ENCODE data around the gene SPEN. TPM values are rescaled to one million over a fixed set of nuclear protein-coding genes. Genes with fewer than 3 reads are reported as not detected.

SPEN gene
- total and polyA plus RNA-seq, 2 of the 13 experiments (the other 11 are each of a cell fraction or from before 2014, with no cell fraction given), result 4.8 to 14.0 TPM

GRCh38 chr1:15863156-15863901, 15.8 kb downstream of the SPEN start:
- Histone ChIP-seq H3K27me3 (ENCODE audit: control insufficient read depth in 1 of 2, insufficient read depth in 2 of 2, low read length in 2 of 2) (no peaks in the 10 kb centered on the region), H3K79me2 (ENCODE audit: insufficient read depth, low read length) (peaks cover 90% of the 10 kb centered on the region), H3K4me1 (ENCODE audit: insufficient read depth, low read length) (no peaks in the 10 kb centered on the region), H3K27ac (ENCODE audit: extremely low read length, insufficient read depth, low read length) (no peak overlapping the region), H3K4me3 (replicated peaks in 1 of 3; ENCODE audit: insufficient read depth in 1 of 3, low read depth in 2 of 3, low read length in 3 of 3) (no peak overlapping the region), H3K4me2 (ENCODE audit: low read depth, low read length) (no peak overlapping the region), H3K9ac (ENCODE audit: insufficient read depth, low read depth, low read length) (no peak overlapping the region), H4K20me1 (ENCODE audit: insufficient read depth, low read length) (peaks cover 33% of the 10 kb centered on the region), H3K36me3 (replicated peaks in 1 of 2; ENCODE audit: control insufficient read depth in 1 of 2, insufficient read depth in 2 of 2, low read length in 2 of 2) (peaks cover 0 to 2% of the 10 kb centered on the region in 2 experiments; a peak in 1 of 5 replicates), H3K9me3 (ENCODE audit: low read length) (no peaks in the 10 kb centered on the region), H2AFZ (ENCODE audit: low read length) (no peak overlapping the region)
- in situ Hi-C loops (cut with HindIII; ENCODE audit: extremely low pct_ligation_motif_present, low pct_unique_long_range_greater_than_20kb), result no loop called here
- CTCF ChIA-PET (ENCODE audit: low intra/inter-chr PET ratio, low total read pairs), result no interaction called here
- ATAC-seq, result no peak
- TF ChIP-seq ZNF121 (CRISPR knock-in tag; IDR thresholded peaks at IDR 0.05), result no peak
- TF ChIP-seq DMAP1 (CRISPR knock-in tag; IDR thresholded peaks at IDR 0.05), result no peak
- TF ChIP-seq ZNF460 (CRISPR knock-in tag; IDR thresholded peaks at IDR 0.05; ENCODE audit: borderline replicate concordance), result 0 out of 2 replicates have a peak, but pooled peaks have one; percentile 1
- TF ChIP-seq ZBTB4 (CRISPR knock-in tag; IDR thresholded peaks at IDR 0.05; ENCODE audit: borderline replicate concordance), result no peak
- peak; percentile 93 for TF ChIP-seq ZNF770 (CRISPR knock-in tag; IDR thresholded peaks at IDR 0.05)
- WGBS (ENCODE audit: low lambda C conversion rate), result 96% methylated on average over 2 of the region's 2 CpGs
- POLR2A ChIA-PET, result interaction anchor here (1.7 kb wide), 1 partner anchor 14 kb away, joined by 4 read pairs; no protein-coding TSS in a partner anchor
- FAIRE-seq, result no peak
- no peak for DNase-seq (ENCODE audit: low spot score)
- intact Hi-C loops (cut with micrococcal nuclease; ENCODE audit: unreplicated experiment), result no loop called here
- no TSS peak for BruUV-seq (replicated peaks)
